ENCODE measurements around the gene PAPPA2. TPM values are rescaled to one million over a fixed set of nuclear protein-coding genes. Genes with fewer than 3 reads are reported as not detected.

Gene PAPPA2
- total RNA-seq, 1 donor from 2014 or later, result 0.50 TPM

- DNase-seq (no peak), ATAC-seq (no peak)
- Histone ChIP-seq H3K36me3 (no peaks in the 10 kb centered on the region), H3K4me1 (no peaks in the 10 kb centered on the region), H3K27me3 (ENCODE audit: low read depth) (no peaks in the 10 kb centered on the region), H3K27ac (no peak overlapping the region), H3K9me3 (no peaks in the 10 kb centered on the region), H3K4me3 (no peak overlapping the region)
- no peak for TF ChIP-seq CTCF (IDR thresholded peaks at IDR 0.05)
- intact Hi-C loops (cut with DNase I), result no loop called here
Observed at GRCh38 chr1:176809292-176809691, 346.3 kb downstream of the PAPPA2 start.

DNA sequence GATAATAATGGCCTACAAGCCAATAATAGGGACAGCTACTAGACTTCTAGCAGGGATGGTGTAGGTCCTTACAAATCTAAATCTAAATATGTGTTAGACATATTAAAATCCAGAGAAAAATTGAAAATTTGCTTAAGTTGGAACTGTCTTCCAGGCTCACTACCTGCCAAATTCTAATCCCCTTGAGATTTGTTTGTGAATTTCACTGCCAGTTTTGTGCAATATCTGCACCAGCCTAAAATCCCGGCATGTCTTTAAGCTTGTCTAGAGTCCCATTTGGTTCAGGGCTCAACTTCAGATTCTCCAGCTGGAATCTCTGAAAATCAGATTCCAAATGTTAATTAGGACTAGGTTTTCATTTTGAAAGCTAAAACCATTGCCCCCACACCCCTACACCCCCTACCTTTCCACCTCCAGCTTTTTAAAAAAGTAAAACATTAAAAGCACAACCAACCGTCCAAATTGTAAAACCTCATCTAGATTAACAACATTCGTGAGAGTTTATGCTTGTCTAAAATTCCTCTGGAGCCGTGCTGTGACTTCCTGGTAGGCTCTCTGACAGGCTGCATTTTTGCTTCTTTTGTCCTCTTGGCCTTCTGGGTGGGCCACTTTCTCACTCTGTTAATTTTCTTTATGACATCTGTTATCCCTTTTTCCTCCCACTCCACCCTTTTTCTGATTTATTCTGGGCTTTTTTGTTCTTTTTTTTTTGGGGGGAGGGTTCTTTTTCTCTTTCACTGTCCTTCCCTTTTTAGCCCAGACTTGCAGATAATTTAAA lies 348.7 kb downstream of the PAPPA2 start:
- intact Hi-C loops (cut with DNase I), result no loop called here
- Histone ChIP-seq H3K36me3 (no peaks in the 10 kb centered on the region), H3K4me1 (no peaks in the 10 kb centered on the region), H3K27ac (no peak overlapping the region), H3K4me3 (no peak overlapping the region), H3K27me3 (ENCODE audit: low read depth) (no peaks in the 10 kb centered on the region), H3K9me3 (no peaks in the 10 kb centered on the region)
- DNase-seq, result no peak
- no peak for TF ChIP-seq CTCF (IDR thresholded peaks at IDR 0.05)
- ATAC-seq, result no peak

DNA sequence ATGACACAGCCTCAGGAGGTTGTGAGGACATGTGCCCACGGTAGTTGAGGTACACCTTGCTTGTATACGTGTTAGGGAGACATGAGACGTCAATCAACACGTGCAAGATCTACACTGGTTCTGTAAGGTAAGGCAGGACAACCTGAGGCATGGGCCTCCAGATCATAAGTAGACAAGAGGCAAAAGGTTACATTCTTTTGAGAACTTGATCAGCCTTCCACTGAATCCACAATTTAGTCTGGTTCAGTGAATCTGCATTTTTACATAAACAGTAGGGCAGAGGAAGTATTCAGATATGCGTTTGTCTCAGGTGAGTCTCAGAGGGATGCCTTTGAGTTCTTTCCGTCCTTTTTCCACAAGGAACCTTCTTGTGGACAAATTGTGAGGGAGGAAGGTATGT lies 352.6 kb downstream of the PAPPA2 start:
- no peak for DNase-seq
- no peak overlapping the region for H3K27ac ChIP-seq

DNA sequence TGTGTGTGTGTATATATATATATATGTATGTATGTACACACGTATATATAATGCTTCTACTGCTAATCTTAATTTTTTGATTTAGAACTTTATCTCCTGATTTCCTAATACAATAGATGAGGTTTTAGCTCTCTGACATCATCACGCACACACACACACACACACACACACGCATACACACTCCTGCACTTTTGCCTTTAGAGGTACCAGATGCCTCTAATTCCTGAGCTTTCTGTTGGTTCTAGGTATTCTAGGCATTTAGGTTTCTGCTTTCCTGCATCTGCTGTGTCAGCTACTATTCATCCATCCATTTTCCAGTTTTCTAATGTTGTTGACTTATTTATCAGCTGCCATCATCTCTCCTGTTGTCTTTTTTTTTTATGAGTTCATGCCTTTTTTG lies 353.3 kb downstream of the PAPPA2 start:
- intact Hi-C loops (cut with DNase I), result no loop called here
- Histone ChIP-seq H3K27me3 (ENCODE audit: low read depth) (no peaks in the 10 kb centered on the region), H3K9me3 (no peaks in the 10 kb centered on the region), H3K36me3 (no peaks in the 10 kb centered on the region), H3K4me1 (no peaks in the 10 kb centered on the region), H3K27ac (no peak overlapping the region), H3K4me3 (no peak overlapping the region)
- no peak for TF ChIP-seq CTCF (IDR thresholded peaks at IDR 0.05)
- ATAC-seq (no peak), DNase-seq (no peak)

More for the DNA sequence above, 352.6 kb downstream of the PAPPA2 start:
- Histone ChIP-seq H3K27me3 (ENCODE audit: low read depth) (no peaks in the 10 kb centered on the region), H3K4me3 (no peak overlapping the region), H3K9me3 (no peaks in the 10 kb centered on the region), H3K4me1 (no peaks in the 10 kb centered on the region), H3K36me3 (no peaks in the 10 kb centered on the region)
- no peak for TF ChIP-seq CTCF (IDR thresholded peaks at IDR 0.05)
- no peak for ATAC-seq
- intact Hi-C loops (cut with DNase I), result no loop called here

GRCh38 chr1:176820391-176821031 lies 357.5 kb downstream of the PAPPA2 start:
- no peak overlapping the region for H3K4me3 ChIP-seq
- no peaks in the 10 kb centered on the region for H3K27me3 ChIP-seq (ENCODE audit: low read depth)
- ATAC-seq (no peak), DNase-seq (no peak)
- H3K27ac ChIP-seq, result no peak overlapping the region
- H3K4me1 ChIP-seq, result no peaks in the 10 kb centered on the region
- H3K9me3 ChIP-seq, result no peaks in the 10 kb centered on the region
- intact Hi-C loops (cut with DNase I), result no loop called here
- no peaks in the 10 kb centered on the region for H3K36me3 ChIP-seq
- no peak for TF ChIP-seq CTCF (IDR thresholded peaks at IDR 0.05)

All from lower lobe of right lung (tissue), 2 donors.